ENCODE data around the gene FBXO42. TPM values are rescaled to one million over a fixed set of nuclear protein-coding genes. Genes with fewer than 3 reads are reported as not detected.

The FBXO42 gene
- polyA plus RNA-seq, 3 donors from 2014 or later: 12.2 to 26.2 (median 24.7) TPM

- no peak for DNase-seq
- H3K9me3 Mint-ChIP-seq: no peaks in the 10 kb centered on the region
- no peak overlapping the region for H3K4me3 Mint-ChIP-seq
- peaks cover 0 to 1% (median 0%) of the 10 kb centered on the region in 3 donors for H3K27me3 Mint-ChIP-seq (ENCODE audit: low read depth in 3 of 3)
- H3K4me1 Mint-ChIP-seq: no peaks in the 10 kb centered on the region
- H3K27ac Mint-ChIP-seq: peak overlapping the region in 3 of 6 donors; percentile 12 to 47 (median 14)
- H3K36me3 Mint-ChIP-seq: peaks cover 3 to 13% (median 10%) of the 10 kb centered on the region in 3 donors
Observed at GRCh38 chr1:16198444-16199156, 153.7 kb downstream of the FBXO42 start.

GRCh38 chr1:16196874-16197273 is 155.4 kb downstream of the FBXO42 start:
- H3K36me3 Mint-ChIP-seq: peaks cover 0 to 4% (median 0%) of the 10 kb centered on the region in 3 donors
- no peaks in the 10 kb centered on the region for H3K9me3 Mint-ChIP-seq
- no peak overlapping the region for H3K27ac Mint-ChIP-seq
- H3K4me1 Mint-ChIP-seq: no peaks in the 10 kb centered on the region
- no peak for DNase-seq
- H3K27me3 Mint-ChIP-seq (ENCODE audit: low read depth in 3 of 3): peaks cover 0 to 1% (median 0%) of the 10 kb centered on the region in 3 donors
- H3K4me3 Mint-ChIP-seq: no peak overlapping the region

Other genes starting within 250 kb of the FBXO42 start
- gene EPHA2, start 196.4 kb downstream of the FBXO42 start, polyA plus RNA-seq: not detected
- 10 to 100 TPM in 2 of 3 donors, 1 to 10 TPM in 1; 6.1 to 14.3 (median 14.0) TPM for gene ARHGEF19, start 139.8 kb downstream of the FBXO42 start, polyA plus RNA-seq
- 1 to 10 TPM; 1.2 to 3.8 (median 1.8) TPM for gene CPLANE2, start 115.3 kb downstream of the FBXO42 start, polyA plus RNA-seq
- 10 to 100 TPM; 55.8 to 81.5 (median 80.7) TPM for gene SZRD1, start 14.8 kb upstream of the FBXO42 start, polyA plus RNA-seq
- gene SPATA21, start 84.9 kb upstream of the FBXO42 start, polyA plus RNA-seq: not detected
- gene NECAP2, start 88.2 kb upstream of the FBXO42 start, polyA plus RNA-seq: 100 to 1,000 TPM; 108 to 141 (median 124) TPM
- 10 to 100 TPM in 1 of 3 donors, not detected in 2; 28.1 TPM for gene RNU1-1, start 161.8 kb upstream of the FBXO42 start, polyA plus RNA-seq